ENCODE results near the gene PAH. TPM values are rescaled to one million over a fixed set of nuclear protein-coding genes. Genes with fewer than 3 reads are reported as not detected.

PAH gene
- total RNA-seq, 2 experiments from 2014 or later, result not detected

DNA sequence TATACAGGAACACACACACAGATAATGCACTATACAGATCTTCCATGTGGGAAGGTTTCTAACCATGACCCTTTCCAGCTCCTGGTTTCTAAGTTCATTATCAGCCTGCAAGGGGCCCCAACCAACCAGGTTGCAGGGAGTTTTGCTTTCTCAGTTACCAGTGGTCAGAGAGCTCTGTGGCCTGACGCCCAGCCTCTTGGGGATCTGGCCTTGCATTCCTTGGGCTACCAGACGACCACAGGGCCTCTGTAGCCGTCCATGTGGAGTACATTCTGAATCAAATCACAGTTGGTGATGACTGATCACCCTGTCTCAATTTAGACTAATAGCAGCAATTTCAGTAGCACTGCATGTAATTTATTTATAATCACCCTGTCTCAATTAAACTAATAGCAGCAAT is 47.5 kb downstream of the PAH start:
- ChIA-PET POLR2A (no interaction called here), CTCF (no interaction called here)
- no peaks in the 10 kb centered on the region for H3K36me3 Mint-ChIP-seq (ENCODE audit: low read depth)
- H3K9me3 ChIP-seq (ENCODE audit: control insufficient read depth in 1 of 2, insufficient read depth in 1 of 2, low read length in 2 of 2), result no peaks in the 10 kb centered on the region
- H3K4me3 ChIP-seq (ENCODE audit: low read length), result no peak overlapping the region
- no peaks in the 10 kb centered on the region for H3K9me3 Mint-ChIP-seq
- H3K4me3 Mint-ChIP-seq, result no peak overlapping the region
- H3K27me3 Mint-ChIP-seq, result peaks cover 4% of the 10 kb centered on the region
- no peaks in the 10 kb centered on the region for H3K4me1 Mint-ChIP-seq (ENCODE audit: low read depth)
- intact Hi-C loops (cut with DNase I, micrococcal nuclease), result no loop called here
- no peak overlapping the region for H3K27ac Mint-ChIP-seq
- no peaks in the 10 kb centered on the region for H3K27me3 ChIP-seq (ENCODE audit: control insufficient read depth in 1 of 2, insufficient read depth in 2 of 2, low read length in 2 of 2)
- ATAC-seq (ENCODE audit: poor library complexity) (no peak), DNase-seq (no peak)
- TF ChIP-seq, protein P1, sequence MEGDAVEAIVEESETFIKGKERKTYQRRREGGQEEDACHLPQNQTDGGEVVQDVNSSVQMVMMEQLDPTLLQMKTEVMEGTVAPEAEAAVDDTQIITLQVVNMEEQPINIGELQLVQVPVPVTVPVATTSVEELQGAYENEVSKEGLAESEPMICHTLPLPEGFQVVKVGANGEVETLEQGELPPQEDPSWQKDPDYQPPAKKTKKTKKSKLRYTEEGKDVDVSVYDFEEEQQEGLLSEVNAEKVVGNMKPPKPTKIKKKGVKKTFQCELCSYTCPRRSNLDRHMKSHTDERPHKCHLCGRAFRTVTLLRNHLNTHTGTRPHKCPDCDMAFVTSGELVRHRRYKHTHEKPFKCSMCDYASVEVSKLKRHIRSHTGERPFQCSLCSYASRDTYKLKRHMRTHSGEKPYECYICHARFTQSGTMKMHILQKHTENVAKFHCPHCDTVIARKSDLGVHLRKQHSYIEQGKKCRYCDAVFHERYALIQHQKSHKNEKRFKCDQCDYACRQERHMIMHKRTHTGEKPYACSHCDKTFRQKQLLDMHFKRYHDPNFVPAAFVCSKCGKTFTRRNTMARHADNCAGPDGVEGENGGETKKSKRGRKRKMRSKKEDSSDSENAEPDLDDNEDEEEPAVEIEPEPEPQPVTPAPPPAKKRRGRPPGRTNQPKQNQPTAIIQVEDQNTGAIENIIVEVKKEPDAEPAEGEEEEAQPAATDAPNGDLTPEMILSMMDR (IDR thresholded peaks at IDR 0.05), result no peak
- no peaks in the 10 kb centered on the region for H3K4me1 ChIP-seq (ENCODE audit: insufficient read depth, low read length)
- H3K27ac ChIP-seq (ENCODE audit: low read depth in 1 of 2, low read length in 2 of 2), result no peak overlapping the region
- H3K36me3 ChIP-seq (ENCODE audit: insufficient read depth, low read length), result no peaks in the 10 kb centered on the region

DNA sequence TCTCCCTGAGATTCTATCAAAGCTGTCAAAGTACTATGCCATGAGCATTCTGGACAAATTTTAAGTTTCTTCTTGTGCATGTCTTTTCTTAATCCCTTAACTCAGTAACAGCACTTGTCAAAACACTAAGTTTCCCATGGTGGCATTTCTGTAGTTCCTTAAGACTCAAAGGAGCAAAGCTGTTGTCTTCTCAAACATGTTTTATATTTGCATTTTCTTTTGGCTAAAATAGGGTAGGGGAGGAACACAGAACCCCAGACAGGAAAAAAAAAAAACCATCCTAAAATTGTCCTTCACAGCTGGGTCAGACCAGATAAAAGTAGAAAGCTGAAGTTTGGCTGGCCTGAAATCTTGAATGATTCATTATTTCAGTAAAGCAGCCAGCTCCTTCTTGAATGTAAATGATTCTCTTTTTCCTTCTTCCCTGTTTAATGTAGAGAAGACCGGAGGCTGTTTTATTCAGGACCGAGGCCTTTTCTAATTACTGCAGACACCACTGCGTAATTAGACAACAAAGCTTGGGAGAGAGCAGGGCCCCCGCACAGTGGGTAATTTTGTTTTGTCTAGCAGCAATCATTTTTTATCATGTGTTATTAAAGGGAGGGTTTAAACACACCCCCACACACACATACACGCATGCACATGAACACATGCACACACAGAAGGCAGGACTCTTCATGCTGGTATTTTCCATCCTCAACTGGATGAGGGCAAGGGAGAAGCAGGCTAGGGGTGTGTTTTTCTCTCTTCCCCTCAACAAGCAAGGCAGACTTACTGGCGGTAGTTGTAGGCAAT is 51.0 kb downstream of the PAH start:
- H3K4me1 ChIP-seq (ENCODE audit: insufficient read depth, low read length), result no peaks in the 10 kb centered on the region
- peaks cover 7% of the 10 kb centered on the region for H3K9me3 Mint-ChIP-seq
- no peaks in the 10 kb centered on the region for H3K9me3 ChIP-seq (ENCODE audit: control insufficient read depth in 1 of 2, insufficient read depth in 1 of 2, low read length in 2 of 2)
- ChIA-PET POLR2A (no interaction called here), CTCF (no interaction called here)
- DNase-seq (no peak), ATAC-seq (ENCODE audit: poor library complexity) (no peak)
- no peaks in the 10 kb centered on the region for H3K36me3 ChIP-seq (ENCODE audit: insufficient read depth, low read length)
- H3K4me1 Mint-ChIP-seq (ENCODE audit: low read depth), result no peaks in the 10 kb centered on the region
- no peaks in the 10 kb centered on the region for H3K27me3 ChIP-seq (ENCODE audit: control insufficient read depth in 1 of 2, insufficient read depth in 2 of 2, low read length in 2 of 2)
- H3K36me3 Mint-ChIP-seq (ENCODE audit: low read depth), result no peaks in the 10 kb centered on the region
- TF ChIP-seq, protein P1 (IDR thresholded peaks at IDR 0.05), result no peak
- no peak overlapping the region for H3K4me3 ChIP-seq (ENCODE audit: low read length)
- no peak overlapping the region for H3K4me3 Mint-ChIP-seq
- H3K27ac ChIP-seq (ENCODE audit: low read depth in 1 of 2, low read length in 2 of 2), result no peak overlapping the region
- no peaks in the 10 kb centered on the region for H3K27me3 Mint-ChIP-seq
- H3K27ac Mint-ChIP-seq, result no peak overlapping the region
- intact Hi-C loops (cut with DNase I, micrococcal nuclease), result no loop called here

DNA sequence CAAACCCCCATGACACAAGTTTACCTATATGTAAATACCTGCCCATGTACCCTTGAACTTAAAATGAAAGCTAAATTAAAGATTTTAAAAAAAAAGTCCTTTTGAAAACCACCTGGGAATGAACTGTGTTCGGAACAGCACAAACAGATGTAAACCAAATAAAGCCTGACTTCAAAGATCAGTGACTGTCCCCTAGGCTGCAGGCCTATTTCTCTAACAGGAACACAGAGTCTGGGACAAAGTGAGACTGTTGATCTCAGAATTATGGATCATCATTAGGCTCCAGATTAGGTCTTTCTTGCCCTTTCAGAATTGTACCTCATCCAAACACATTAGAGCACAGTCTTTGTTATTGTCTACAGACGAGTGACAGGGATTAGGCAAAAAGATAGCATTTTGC is 54.6 kb downstream of the PAH start:
- POLR2A ChIA-PET, result no interaction called here
- Histone ChIP-seq H3K36me3 (ENCODE audit: insufficient read depth, low read length) (no peaks in the 10 kb centered on the region), H3K9me3 (ENCODE audit: control insufficient read depth in 1 of 2, insufficient read depth in 1 of 2, low read length in 2 of 2) (no peaks in the 10 kb centered on the region), H3K27me3 (ENCODE audit: control insufficient read depth in 1 of 2, insufficient read depth in 2 of 2, low read length in 2 of 2) (no peaks in the 10 kb centered on the region), H3K4me3 (ENCODE audit: low read length) (no peak overlapping the region), H3K4me1 (ENCODE audit: insufficient read depth, low read length) (no peaks in the 10 kb centered on the region), H3K27ac (ENCODE audit: low read depth in 1 of 2, low read length in 2 of 2) (no peak overlapping the region)
- Mint-ChIP-seq H3K27ac (no peak overlapping the region), H3K4me1 (ENCODE audit: low read depth) (no peaks in the 10 kb centered on the region), H3K36me3 (ENCODE audit: low read depth) (no peaks in the 10 kb centered on the region), H3K9me3 (peaks cover 7% of the 10 kb centered on the region), H3K27me3 (no peaks in the 10 kb centered on the region), H3K4me3 (no peak overlapping the region)
- TF ChIP-seq, protein P1 (IDR thresholded peaks at IDR 0.05), result no peak
- no peak for DNase-seq
- CTCF ChIA-PET, result no interaction called here
- no peak for ATAC-seq (ENCODE audit: poor library complexity)
- intact Hi-C loops (cut with DNase I, micrococcal nuclease), result no loop called here

Measured in CD4-positive, alpha-beta T cell (primary cell).